Measurements from ENCODE around the gene MTCL1. TPM values are rescaled to one million over a fixed set of nuclear protein-coding genes. Genes with fewer than 3 reads are reported as not detected.

Gene MTCL1
- total RNA-seq, 6 experiments from 2014 or later: 1.4 to 7.4 (median 3.6) TPM

DNA sequence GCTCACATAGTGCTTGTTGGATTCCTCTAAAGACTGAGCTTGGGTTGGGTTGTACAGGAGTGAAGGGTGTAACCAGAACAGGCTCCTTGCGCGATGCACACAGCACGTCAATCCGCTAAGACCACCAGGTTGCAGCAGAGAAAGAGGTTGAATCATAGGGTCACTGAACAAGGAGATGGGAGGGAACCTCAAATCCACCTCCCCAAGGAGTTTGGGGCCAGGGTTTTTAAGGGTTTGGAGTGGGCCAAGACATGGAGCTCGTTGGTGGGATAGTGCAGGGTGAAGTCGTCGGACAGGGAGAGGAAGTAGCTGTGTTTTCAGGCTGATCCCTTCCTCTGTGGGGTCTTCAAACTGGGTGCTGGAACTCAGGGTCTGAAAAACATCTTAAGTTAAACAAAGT lies 20.8 kb upstream of the MTCL1 start:
- intact Hi-C loops (cut with DNase I): no loop called here
- Histone ChIP-seq H3K9me3 (no peaks in the 10 kb centered on the region), H3K27ac (no peak overlapping the region), H3K4me1 (peaks cover 0 to 7% (median 0%) of the 10 kb centered on the region in 4 donors), H3K4me3 (no peak overlapping the region), H3K36me3 (no peaks in the 10 kb centered on the region), H3K27me3 (no peaks in the 10 kb centered on the region)
- no peak for ATAC-seq
- TF ChIP-seq, protein P1, sequence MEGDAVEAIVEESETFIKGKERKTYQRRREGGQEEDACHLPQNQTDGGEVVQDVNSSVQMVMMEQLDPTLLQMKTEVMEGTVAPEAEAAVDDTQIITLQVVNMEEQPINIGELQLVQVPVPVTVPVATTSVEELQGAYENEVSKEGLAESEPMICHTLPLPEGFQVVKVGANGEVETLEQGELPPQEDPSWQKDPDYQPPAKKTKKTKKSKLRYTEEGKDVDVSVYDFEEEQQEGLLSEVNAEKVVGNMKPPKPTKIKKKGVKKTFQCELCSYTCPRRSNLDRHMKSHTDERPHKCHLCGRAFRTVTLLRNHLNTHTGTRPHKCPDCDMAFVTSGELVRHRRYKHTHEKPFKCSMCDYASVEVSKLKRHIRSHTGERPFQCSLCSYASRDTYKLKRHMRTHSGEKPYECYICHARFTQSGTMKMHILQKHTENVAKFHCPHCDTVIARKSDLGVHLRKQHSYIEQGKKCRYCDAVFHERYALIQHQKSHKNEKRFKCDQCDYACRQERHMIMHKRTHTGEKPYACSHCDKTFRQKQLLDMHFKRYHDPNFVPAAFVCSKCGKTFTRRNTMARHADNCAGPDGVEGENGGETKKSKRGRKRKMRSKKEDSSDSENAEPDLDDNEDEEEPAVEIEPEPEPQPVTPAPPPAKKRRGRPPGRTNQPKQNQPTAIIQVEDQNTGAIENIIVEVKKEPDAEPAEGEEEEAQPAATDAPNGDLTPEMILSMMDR (IDR thresholded peaks at IDR 0.05): no peak
- no peak for TF ChIP-seq POLR2A (IDR thresholded peaks at IDR 0.05)
- 90% methylated on average over 4 of the region's 7 CpGs for WGBS (ENCODE audit: insufficient coverage, low coverage, low lambda C conversion rate, missing lambda C conversion rate)
- DNase-seq: no peak

DNA sequence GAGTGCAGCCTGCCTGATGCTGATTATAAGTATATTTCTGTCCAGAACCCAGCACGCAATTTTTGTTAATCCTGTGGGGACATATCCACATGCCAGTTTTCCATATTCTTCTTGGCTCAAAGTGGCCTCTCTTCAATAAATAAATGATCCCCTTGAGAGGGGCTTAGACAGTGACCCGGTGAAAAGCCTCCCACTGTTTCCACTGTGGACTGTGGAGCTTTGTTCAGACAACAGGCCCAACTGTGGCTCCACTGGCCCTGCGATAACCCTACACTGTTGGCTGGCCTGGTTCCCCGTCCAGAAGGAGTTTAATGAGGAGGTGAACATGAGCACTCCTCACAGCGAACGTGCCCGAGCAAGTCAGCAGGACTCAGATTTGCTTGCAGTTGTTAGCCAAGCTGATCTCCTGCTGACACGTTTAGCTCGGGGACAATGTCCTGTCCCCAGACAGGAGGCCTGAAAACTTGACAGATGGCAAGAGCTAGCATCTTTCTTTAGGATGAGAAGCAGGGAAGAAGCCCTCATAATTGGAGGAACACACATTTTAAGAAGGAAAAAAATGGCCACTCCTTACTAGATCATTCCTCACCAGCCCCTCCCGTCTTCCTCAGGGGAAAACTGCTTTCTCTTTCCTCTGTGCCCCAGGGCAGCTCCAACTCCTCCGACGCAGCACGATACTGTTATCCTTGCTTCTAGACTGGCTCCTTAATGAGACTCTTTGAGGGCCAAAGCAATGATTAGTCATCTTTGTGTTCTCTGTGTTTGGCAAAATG lies 20.0 kb upstream of the MTCL1 start:
- TF ChIP-seq POLR2A (IDR thresholded peaks at IDR 0.05): no peak
- TF ChIP-seq, protein P1 (IDR thresholded peaks at IDR 0.05): no peak
- no peak overlapping the region for H3K4me3 ChIP-seq
- H3K36me3 ChIP-seq: no peaks in the 10 kb centered on the region
- intact Hi-C loops (cut with DNase I): no loop called here
- no peaks in the 10 kb centered on the region for H3K27me3 ChIP-seq
- no peaks in the 10 kb centered on the region for H3K9me3 ChIP-seq
- WGBS (ENCODE audit: insufficient coverage, low coverage, low lambda C conversion rate, missing lambda C conversion rate): 72% methylated on average over 7 of the region's 13 CpGs
- H3K4me1 ChIP-seq: peaks cover 0 to 7% (median 0%) of the 10 kb centered on the region in 4 donors
- no peak for ATAC-seq
- no peak overlapping the region for H3K27ac ChIP-seq
- DNase-seq: no peak

DNA sequence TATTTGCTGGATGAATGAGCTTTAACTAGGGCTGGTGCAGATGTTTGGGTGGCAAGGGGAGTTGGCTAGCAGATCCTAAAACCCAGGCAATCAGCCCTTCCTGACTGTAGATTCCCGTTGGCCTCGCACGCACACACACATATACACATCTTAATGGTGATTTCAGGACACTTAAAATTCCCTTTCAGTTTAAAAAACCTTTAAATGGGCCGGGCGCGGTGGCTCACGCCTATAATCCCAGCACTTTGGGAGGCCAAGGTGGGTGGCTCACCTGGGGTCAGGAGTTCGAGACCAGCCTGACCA lies 19.5 kb upstream of the MTCL1 start:
- no peaks in the 10 kb centered on the region for H3K36me3 ChIP-seq
- H3K27ac ChIP-seq: no peak overlapping the region
- DNase-seq (no peak), ATAC-seq (no peak)
- 88% methylated on average over 8 of the region's 8 CpGs for WGBS (ENCODE audit: insufficient coverage, low coverage, low lambda C conversion rate, missing lambda C conversion rate)
- H3K27me3 ChIP-seq: no peaks in the 10 kb centered on the region
- H3K4me3 ChIP-seq: no peak overlapping the region
- TF ChIP-seq, protein P1 (IDR thresholded peaks at IDR 0.05): no peak
- no peak for TF ChIP-seq POLR2A (IDR thresholded peaks at IDR 0.05)
- H3K4me1 ChIP-seq: peaks cover 0 to 7% (median 0%) of the 10 kb centered on the region in 4 donors
- intact Hi-C loops (cut with DNase I): no loop called here
- H3K9me3 ChIP-seq: no peaks in the 10 kb centered on the region

DNA sequence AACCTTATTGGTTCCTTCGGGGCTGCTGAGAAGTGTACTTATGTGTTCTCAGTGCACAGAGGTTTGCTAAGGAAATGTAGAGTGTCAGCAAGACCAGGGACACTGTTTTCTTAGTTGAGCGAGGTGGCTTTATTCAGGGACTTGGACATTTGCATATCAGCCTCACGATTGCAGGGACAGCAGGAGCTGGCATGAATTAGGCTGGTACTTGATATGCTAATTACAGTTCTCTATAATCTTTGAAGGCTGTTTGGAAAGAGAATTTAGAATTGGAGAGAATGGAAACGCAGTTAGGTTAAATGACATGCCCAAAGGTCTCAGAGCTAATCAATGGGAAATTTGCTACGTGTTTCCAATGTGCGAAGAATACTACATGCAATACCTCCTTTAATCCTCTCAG lies 18.7 kb upstream of the MTCL1 start:
- Histone ChIP-seq H3K9me3 (no peaks in the 10 kb centered on the region), H3K27ac (no peak overlapping the region), H3K4me1 (peaks cover 0 to 7% (median 0%) of the 10 kb centered on the region in 4 donors), H3K4me3 (no peak overlapping the region), H3K36me3 (no peaks in the 10 kb centered on the region), H3K27me3 (no peaks in the 10 kb centered on the region)
- ATAC-seq (no peak), DNase-seq (no peak)
- TF ChIP-seq, protein P1 (IDR thresholded peaks at IDR 0.05): no peak
- no peak for TF ChIP-seq POLR2A (IDR thresholded peaks at IDR 0.05)
- 78% methylated on average over 6 of the region's 6 CpGs for WGBS (ENCODE audit: insufficient coverage, low coverage, low lambda C conversion rate, missing lambda C conversion rate)
- intact Hi-C loops (cut with DNase I): no loop called here

Data from right lobe of liver (tissue), 6 donors.